Stimulated activated CD4-positive, alpha-beta T cell treated with anti-CD3 and anti-CD28 coated beads, Interleukin-2, amount 100 ng/mL, for 4 hours (primary cell): ENCODE results near the gene VAPA.
A peak's percentile ranks its signal among the peaks of the same experiment; 100 is the strongest.

Experiments used
- DNase-seq: peaks from one replicate; pipeline ENCODE4 v3.0.0-alpha.2; 2020; ENCODE audit warnings: low read depth

Gene VAPA, protein sequence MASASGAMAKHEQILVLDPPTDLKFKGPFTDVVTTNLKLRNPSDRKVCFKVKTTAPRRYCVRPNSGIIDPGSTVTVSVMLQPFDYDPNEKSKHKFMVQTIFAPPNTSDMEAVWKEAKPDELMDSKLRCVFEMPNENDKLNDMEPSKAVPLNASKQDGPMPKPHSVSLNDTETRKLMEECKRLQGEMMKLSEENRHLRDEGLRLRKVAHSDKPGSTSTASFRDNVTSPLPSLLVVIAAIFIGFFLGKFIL

DNA sequence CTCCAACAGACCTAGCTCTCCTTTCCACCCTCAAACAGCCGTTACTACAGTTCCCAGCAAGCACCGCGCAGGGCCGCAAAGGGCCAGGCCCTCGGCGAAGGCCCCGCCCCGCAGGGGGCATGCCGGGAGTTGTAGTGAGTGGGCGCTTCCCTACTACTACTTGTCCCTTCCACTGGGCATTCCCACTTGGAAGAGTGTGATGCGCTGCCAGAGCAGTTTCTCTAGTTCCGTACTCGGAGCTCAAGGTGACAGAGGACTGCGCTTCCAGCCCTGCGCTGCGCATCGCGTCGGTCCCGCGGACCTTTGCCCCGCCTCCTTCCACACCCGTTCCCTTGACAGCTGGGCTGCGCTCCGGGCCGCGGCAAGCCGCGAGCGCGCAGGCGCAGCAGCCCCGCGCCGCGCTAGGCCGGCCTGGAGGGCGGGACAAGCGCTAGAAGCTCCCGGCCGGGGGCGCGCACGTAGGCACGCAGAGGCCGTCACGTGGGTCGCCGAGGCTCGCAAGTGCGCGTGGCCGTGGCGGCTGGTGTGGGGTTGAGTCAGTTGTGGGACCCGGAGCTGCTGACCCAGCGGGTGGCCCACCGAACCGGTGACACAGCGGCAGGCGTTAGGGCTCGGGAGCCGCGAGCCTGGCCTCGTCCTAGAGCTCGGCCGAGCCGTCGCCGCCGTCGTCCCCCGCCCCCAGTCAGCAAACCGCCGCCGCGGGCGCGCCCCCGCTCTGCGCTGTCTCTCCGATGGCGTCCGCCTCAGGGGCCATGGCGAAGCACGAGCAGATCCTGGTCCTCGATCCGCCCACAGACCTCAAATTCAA is at the start of gene VAPA:
Gene VAPA, plus strand, starts transcription at position 491 of the 808 bp plus-strand sequence. Its CDS starts 241 bp downstream, at position 732.
- DNase-seq = peak; percentile 91

DNA sequence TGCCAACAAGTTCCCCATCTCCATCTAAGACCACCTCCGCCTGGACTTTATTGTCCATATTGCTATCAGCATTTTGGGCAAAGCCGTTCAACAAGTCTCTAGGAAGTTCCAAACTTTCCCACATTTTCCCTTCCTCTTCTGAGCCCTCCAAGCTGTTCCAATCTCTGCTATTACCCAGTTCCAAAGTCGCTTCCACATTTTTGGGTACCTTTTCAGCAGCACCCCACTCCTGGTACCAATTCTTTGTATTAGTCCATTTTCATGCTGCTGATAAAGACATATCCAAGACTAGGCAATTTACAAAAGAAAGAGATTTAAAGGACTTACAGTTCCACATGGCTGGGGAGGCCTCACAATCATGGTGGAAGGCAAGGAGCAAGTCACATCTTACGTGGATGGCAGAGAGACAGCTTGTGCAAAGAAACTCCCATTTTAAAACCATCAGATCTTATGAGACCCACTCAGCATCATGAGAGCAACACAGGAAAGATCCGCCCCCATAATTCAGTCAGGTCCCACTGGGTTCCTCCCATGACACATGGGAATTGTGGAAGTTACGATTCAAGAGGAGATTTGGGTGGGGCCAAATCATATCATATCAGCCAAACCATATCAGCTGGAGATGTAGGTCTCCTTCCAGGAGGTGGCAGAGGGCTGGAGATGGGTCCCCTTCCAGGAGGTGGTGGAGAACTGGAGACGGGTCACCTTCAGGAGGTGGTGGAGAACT is 47.9 kb upstream of the VAPA start:
- DNase-seq = no peak

DNA sequence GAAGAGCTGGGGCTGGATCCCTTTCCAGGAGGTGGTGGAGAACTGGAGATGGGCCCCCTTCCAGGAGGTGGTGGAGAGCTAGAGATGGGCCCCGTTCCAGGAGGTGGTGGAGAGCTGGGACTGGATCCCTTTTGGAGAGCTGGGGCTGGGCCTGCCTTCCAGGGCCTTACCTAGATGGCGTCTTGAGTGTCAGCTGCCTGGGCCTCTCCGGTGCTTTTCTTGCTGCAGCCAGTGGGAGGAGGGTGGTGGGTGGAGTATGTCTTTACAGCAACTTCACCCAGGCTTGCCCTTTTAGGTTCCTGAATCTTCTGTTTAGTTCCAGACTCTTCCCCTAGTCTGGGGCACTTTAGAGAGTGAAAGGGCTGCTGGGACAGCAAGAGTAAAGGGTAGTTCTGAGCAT is 47.2 kb upstream of the VAPA start:
- DNase-seq = no peak

DNA sequence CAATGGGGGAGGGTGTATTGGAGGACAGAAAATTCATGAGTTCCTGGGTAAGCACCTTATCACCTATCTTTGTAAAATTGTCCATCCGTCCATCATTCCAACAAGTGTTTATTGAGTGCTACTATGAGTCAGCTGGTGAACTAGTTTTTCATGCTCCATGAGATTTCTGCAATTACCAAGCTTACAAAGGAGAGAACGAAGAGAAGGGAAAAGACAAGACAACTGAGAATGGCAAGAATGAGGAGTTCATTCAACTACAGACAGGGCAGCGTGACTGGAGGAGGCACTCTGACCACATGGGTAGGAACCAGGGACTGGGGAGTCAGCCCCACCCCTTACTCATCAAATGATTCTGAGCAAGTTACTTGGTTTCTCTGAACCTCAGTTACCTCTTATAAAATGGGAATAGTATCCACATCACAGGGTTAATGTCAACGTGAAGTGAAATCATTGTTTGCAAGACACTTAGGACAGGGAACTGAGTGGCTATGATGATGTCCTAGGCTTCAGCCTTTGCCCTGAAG is 46.7 kb upstream of the VAPA start:
- DNase-seq = no peak

DNA sequence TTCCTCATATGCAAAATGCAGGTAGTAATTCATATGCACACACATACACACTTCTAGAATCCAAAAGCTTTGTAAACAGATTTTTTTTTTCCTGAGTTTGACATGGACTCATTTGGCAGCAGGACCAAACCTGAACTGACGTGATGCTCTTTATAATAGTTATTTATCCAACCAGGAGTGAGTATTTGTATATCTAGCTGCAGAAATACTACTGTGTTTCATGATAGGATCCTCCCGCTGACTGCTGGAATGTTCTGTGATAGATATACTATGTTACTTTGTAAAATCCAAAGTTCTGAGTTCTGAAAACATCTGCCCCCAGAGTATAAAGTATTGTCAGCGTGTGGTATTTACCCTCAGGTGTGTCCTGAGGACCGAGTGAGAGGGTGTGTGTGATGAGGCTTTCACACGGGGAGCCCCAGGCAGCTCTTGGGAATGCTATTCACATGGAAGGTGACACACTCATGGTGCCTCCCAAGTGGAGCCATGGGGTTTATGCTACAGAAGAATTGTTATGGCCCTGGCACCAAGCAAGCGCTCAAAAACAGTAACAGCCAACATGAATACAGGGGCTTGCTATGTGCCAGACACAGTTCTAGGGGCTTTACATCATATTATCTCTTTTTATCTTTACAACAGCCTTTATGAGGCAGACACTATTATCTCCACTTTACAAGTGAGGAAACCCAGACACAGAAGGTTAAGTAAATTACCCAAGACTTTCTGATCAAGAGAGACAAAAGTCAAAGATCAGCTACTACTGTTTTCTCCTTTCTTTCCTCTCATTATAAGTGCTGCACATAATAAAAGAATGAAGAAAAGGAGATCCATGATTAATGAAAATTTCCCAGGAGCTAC is 44.7 kb upstream of the VAPA start:
- DNase-seq = no peak

DNA sequence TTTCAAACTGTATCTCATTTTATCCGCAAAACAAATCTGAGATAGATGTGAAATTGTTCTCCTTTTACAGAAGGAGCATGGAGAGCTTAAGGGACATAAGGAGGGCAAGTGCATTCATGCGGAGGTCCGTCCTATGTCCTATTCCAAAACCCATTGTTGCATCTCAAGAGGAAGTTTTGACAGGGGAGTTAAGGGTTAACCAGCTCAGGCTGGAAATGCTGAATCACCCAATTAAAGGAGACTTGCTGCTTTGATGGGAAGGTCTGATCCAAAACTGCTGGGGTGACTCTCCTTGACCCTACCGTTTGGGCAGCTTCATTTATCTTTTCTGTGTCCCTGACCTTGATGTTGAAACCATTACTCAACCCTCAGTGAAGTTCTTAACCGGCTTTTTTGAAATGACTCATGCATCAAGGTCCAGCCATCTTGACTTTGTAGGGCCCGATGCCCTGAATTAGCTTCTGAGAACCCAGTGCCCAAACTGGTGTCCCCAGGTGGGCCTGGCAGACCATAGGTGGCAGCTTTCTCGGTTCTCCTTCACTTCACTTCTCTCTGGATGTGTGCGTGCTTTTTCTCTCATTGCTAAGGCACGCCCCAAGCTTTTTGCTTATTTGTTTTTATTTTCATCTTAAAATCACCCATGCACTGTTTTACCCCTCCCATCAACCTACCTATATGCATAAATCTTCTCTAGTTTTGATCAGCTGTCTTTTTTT is 43.9 kb upstream of the VAPA start:
- no peak for DNase-seq

DNA sequence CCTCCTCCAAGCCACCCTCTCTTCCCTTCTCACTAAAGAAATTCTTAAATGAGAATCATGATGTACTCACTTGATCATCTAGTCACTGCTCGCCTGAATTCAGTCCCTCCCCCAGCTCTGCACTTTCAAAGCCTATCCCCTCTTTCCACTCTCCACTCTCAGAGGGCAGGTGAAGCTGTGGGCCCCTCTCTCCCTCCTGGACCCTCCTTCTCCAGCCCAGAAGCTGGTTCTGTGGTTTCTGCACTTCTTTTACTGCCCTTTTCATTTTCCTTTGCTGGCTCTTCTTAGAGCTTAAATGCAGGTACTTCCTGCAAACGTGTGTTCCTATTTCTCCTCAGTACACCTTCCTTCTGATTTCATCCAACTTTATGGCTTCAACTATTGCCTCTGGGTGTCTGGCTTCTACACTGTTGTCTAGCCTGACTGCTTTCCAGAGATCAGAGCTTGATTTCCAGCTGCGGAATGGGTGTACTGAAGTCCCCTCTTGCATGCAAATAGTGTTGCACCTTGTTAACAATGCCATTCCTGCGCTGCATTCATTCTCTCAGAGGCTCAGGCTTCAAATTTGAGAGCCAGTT is 43.3 kb upstream of the VAPA start:
- DNase-seq = no peak

DNA sequence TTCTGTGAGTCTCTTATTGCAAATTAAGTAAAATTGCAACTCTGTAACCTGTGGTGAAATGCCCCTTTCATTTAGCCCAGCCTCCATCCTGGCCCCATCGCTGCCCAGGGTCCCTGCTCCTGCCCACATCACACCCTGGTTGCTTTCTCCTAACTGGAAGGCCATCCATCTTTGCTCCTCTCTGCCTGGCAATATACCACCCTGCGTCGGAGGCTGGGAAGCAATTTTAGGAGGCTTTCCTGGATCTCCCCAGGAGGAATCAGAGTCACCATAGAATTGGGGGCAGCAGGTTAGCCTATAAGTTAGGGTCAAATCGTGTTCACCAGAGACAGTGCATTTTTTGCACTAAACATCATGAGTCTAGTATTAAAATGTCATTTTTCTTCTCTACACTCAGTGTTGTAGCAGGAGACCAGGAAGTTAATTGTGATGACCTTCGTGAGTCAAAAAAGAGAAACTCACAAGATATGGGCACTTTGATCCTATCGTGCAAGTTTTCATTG is 42.5 kb upstream of the VAPA start:
- DNase-seq = no peak

DNA sequence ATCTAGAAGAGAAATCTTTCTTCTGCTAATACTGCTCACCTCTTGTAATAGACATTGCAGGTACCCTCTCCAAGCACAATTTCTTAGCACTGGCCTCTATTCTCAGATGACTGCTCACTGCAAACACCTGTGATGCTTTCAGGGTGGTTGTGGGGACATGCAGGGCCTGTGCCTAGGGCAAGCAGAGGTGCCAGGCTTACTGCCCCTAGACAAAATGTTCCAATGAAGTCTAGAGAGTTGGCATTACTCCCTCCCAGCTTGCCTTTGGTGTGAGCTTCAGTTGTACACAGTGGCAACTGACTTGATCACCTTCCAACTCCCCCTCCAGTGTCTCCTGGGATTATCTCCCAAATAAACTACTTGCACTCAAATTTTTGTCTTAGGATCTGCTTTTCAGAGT is 41.0 kb upstream of the VAPA start:
- DNase-seq = no peak

DNA sequence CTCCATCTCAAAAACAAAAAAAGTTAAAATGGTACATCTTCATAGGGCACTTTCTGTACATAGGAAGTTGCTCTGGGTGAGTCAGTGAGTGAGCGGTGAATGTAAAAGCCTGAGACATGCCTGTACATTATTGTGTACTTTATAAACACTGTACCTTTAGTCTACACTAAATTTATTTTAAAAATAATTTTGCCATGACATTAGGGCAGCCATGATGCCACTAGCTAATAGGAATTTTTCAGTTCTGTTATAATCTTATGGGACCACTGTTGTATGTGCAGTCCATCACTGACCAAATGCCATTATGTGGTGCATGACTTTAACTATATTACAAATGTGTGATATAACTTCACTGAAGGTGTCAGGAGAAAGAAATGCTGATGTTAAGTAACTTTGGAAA is 39.1 kb upstream of the VAPA start:
- DNase-seq = no peak

DNA sequence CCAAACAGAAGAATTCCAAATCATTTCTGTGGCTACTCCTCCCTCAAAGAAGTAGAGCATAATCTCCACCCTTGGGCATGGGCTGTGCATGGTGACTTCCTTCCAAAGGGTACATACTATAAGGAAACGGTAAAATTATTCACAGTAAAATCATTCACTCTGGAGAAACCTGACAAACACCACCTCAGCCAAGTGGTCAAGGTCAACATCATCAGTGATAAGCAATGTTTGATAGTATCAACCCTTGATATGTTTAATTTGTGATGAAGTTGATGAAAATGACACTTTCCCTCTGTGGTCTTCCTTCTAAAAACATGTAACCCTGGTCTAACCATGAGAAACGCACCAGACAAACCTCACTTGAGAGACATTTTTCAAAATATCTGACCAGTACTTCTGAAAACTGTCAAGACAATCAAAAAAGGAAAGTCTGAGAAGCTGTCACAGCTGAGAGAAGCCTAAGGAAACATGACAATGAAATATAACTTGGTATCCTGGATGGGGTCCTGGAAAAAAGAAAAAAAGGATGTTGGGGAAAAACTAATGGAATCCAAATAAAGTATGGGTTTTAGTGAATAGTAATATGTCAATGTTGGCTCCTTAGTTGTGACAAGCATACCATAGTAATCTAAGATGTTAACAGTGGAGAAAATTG is 37.5 kb upstream of the VAPA start:
- DNase-seq = no peak

DNA sequence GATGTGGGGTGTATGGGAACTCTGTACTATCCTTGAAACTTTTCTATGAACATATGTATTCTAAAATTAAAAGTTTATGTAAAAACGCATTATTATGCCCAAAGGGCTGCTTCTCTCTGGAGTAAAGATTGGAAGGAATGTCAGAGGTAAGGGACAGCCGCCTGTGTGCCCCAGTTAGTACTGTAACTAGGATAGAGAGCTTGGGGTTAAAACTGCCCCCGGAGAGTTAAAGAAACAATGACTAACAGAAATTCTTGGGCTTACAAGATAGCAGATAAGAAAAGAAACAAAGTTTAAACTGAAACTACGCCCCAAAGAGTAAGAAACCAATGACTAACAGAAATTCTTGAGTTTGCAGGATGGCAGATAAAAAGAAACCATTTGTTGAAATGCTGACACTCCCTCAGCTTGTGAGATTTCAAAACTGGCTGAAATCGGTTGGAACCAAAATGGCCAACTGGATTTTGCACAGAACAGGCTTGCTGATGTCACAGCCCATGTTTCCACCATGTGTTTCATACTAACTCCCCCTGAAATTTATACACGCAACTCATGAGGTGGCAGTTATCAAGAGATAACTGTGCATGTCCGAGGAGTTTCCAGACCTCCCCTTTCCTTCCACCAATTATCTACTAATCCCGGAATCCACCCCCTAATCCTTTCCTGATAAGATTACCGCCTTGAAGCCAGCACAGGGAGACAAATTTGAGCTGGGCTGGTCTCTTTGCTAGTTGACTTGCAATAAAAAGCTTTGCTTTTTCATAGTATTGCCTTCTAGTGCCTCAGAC is 36.8 kb upstream of the VAPA start:
- DNase-seq = no peak

DNA sequence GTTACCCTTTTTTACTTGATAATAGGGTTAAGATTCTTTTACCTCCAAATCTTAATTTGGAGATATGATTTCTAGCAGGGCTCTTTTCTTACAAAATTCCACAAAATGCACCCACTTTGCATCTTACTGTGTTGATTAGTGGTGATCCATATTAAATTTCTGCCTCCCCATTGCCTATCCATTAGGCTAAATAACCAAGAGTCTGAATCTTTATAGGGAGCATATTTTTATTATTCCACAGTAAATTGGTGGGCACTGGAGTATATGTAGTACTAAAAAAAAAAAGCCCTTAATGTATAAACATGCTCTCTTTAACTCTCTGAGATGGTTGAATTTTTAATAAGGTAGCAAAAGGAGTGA is 36.2 kb upstream of the VAPA start:
- DNase-seq = no peak

DNA sequence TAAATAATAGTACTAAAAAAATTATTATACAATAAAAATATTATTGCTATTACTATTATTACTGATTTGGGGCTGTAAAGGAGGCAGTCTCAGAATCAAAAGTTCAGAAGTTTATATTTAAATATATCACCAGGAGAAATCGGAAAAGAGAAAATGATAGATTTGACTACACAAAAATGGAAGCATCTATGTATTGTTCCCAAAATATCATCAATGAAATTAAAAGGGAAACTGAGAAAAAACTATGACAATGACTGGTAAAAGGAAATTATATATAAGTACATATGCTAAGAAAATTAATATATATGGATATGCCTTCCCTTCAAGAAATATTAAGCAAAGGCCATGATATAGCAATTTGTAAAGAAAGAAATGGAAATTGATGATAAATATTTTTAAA is 35.7 kb upstream of the VAPA start:
- DNase-seq = no peak

DNA sequence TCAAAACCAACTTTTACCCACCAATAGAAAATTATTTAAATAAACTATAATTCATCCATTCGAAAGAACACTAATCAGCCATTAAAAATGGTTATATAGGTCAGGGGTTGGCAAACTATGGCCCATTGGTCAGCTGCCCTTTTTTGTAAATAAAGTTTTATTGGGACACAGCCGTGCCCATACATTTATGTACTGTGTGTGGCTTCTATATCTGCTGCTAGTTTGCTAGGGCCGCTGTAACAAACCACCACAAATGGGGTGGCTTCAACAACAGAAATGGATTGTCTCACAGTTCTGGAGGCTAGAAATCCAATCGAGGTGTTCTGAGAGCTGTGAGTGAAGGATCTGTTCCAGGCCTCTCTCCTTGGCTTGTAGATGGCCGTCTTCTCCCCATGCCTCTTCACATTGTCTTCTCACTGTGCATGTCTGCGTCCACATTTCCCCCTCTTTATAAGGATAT is 35.0 kb upstream of the VAPA start:
- DNase-seq = no peak

DNA sequence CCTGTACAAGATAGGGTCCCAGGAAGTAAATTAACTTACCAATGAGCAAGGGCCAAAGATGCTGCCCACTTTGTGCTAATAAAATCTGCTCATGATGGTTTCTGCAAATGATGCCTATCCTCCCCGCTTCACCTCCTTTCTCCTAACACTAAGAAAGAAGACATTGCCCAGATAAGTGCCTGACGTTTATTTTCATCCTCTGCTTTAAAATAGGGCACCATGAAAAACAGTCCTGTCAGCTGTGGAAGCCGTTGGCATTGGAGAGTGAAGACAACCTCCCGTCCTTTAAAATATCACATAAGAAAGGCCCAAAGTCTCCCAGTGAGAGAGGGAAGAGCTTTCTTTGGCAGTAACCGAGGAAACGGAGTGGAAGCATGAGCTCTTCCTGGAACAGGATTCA is 29.7 kb upstream of the VAPA start:
- DNase-seq = no peak

DNA sequence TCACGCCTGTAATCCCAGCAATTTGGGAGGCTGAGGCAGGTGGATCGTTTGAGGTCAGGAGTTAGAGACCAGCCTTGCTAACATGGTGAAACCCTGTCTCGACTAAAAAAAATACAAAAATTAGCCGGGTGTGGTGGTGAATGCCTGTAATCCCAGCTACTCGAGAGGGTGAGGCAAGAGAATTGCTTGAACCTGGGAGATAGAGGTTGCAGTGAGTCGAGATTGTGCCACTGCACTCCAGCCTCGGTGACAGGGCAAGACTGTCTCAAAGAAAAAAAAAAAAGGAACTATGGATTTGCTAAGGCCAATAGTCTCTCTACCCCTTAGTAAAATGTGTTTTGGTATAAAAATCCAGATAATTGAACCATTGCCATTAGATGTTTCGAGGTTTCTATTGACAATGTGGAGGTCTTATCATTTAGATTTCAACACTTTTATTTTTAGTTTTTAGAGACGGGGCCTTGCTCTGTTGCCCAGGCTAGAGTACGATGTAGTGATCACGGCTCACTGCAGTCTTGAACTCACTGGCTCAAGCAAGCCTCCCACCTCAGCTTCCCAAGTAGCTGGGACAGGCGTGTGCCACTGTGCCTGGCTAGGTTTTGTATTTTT is 29.2 kb upstream of the VAPA start:
- no peak for DNase-seq

DNA sequence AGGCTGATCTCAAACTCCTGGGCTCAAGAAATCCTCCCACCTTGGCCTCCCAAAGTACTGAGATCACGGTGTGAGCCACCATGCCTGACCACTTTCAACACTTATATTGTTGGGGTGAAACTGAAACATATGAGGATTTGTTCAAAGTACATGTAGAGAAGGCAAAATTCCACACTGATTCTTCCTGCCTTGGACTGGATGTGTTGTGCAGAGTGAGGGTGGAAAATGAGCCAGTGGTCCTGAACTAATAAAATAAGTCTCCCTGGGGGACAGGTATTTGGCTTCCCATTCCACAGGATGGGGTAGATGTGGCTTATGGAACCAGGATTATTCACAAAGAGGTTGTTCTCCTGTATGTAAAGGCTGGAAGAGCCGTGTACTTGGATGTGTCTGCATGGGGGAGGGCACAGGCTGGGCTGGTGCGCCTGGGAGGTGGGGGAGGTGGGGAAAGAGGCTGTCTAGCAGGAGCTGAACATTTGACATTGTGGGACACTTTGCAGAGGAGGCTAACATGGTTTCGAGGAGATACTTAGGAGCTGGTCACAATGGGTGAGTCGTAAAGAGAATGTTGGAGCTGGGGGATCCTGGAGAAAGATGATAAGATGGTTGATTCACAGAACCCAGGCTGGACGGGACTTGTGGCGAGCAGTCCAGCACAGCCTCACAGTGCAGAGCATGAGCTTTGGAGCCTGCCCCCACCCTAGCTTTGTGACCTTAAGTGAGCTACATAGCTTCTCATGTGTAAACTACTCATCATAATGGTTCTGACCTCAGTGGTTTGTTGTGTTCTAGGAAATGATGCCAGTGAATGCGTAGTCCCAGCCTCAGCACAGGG is 28.4 kb upstream of the VAPA start, which contains the start of gene TXNDC2:
Gene TXNDC2, plus strand, starts transcription at position 804 of the 835 bp plus-strand sequence. CDS start 708 bp downstream, outside the sequence.
- no peak for DNase-seq
